GM23338 (cell line): ENCODE measurements around the gene ESR2. TPM values are rescaled to one million over a fixed set of nuclear protein-coding genes. Genes with fewer than 3 reads are reported as not detected.

Experiments
- ATAC-seq: fragments of 200-7000 bp; cut with Tn5 transposase; 3 replicates; pipeline ENCODE4 v1.9.1; 2020
- DNase-seq: peaks from one replicate; pipeline ENCODE4 v3.0.0-alpha.2; 2015; ENCODE audit warnings: low spot score
- H2AFZ ChIP-seq: fragments of 200-600 bp; sonication (generic); 2 replicates; pipeline ENCODE4 v1.8.0; 2016; ENCODE audit warnings: antibody characterized with exemption, mild to moderate bottlenecking, moderate library complexity
- H3F3A ChIP-seq: fragments of 200-600 bp; sonication (generic); replicated peaks from 2 replicates; pipeline ENCODE4 v1.8.0; 2017; ENCODE audit warnings: antibody characterized with exemption, mixed run types, low read depth
- H3K27ac ChIP-seq: fragments of 200-600 bp; sonication (generic); 2 replicates; pipeline ENCODE4 v1.6.1; 2016; ENCODE audit warnings: low read depth
- H3K27me3 ChIP-seq: fragments of 200-600 bp; sonication (generic); 2 replicates; pipeline ENCODE4 v1.8.0; 2016; ENCODE audit warnings: mild to moderate bottlenecking, mixed run types, moderate library complexity; ENCODE audit not compliant: insufficient read depth
- H3K36me3 ChIP-seq: fragments of 200-600 bp; sonication (generic); 2 replicates; pipeline ENCODE4 v1.8.0; 2016; ENCODE audit warnings: mild to moderate bottlenecking; ENCODE audit not compliant: insufficient read depth
- H3K4me1 ChIP-seq: fragments of 200-600 bp; sonication (generic); 2 replicates; pipeline ENCODE4 v1.8.0; 2016; ENCODE audit warnings: mild to moderate bottlenecking, moderate library complexity; ENCODE audit not compliant: insufficient read depth
- H3K4me2 ChIP-seq: fragments of 200-600 bp; sonication (generic); 2 replicates; pipeline ENCODE4 v1.7.1; 2017; ENCODE audit warnings: mixed run types
- H3K4me3 ChIP-seq: fragments of 200-600 bp; sonication (generic); 2 replicates; pipeline ENCODE4 v1.6.1; 2016; ENCODE audit warnings: mixed run types
- H3K79me2 ChIP-seq: fragments of 200-600 bp; sonication (generic); replicated peaks from 2 replicates; pipeline ENCODE4 v1.8.0; 2017; ENCODE audit warnings: mild to moderate bottlenecking; ENCODE audit not compliant: insufficient read depth
- H3K9me2 ChIP-seq: fragments of 200-600 bp; sonication (generic); 2 replicates; pipeline ENCODE4 v1.8.0; 2017; ENCODE audit not compliant: insufficient read depth
- H4K20me1 ChIP-seq: fragments of 200-600 bp; sonication (generic); replicated peaks from 2 replicates; pipeline ENCODE4 v1.8.0; 2017; ENCODE audit warnings: mild to moderate bottlenecking; ENCODE audit not compliant: insufficient read depth
- H3K27ac Mint-ChIP-seq: 2 replicates; pipeline ENCODE4 v1.8.0; 2020; ENCODE audit warnings: inconsistent platforms, mild to moderate bottlenecking, moderate library complexity, mixed read lengths
- H3K27me3 Mint-ChIP-seq: 3 replicates; pipeline ENCODE4 v1.8.0; 2022; ENCODE audit warnings: low read depth, mild to moderate bottlenecking, moderate library complexity, mixed read lengths, inconsistent platforms; ENCODE audit not compliant: insufficient read depth, poor library complexity
- H3K36me3 Mint-ChIP-seq: 3 replicates; pipeline ENCODE4 v1.8.0; 2021; ENCODE audit warnings: low read depth, mild to moderate bottlenecking, inconsistent platforms, moderate library complexity, mixed read lengths
- H3K4me1 Mint-ChIP-seq: 3 replicates; pipeline ENCODE4 v1.8.0; 2020; ENCODE audit warnings: mild to moderate bottlenecking, inconsistent platforms, mixed read lengths
- H3K4me3 Mint-ChIP-seq: 3 replicates; pipeline ENCODE4 v1.8.0; 2021; ENCODE audit warnings: moderate library complexity, mild to moderate bottlenecking, inconsistent platforms, mixed read lengths
- H3K9me3 Mint-ChIP-seq: 3 replicates; pipeline ENCODE4 v1.8.0; 2020; ENCODE audit warnings: moderate library complexity, mild to moderate bottlenecking, inconsistent platforms, mixed read lengths
- CREB1 ChIP-seq: fragments of 250-450 bp; sonication (Bioruptor Pico); IDR thresholded peaks from 2 replicates; pipeline ENCODE4 v1.5.0; 2020; ENCODE audit warnings: low read depth, mild to moderate bottlenecking, moderate library complexity
- ETS1 ChIP-seq: IDR thresholded peaks from 2 replicates; pipeline ENCODE4 v1.6.1; 2016; ENCODE audit warnings: antibody characterized with exemption
- EZH2 ChIP-seq: fragments of 200-600 bp; sonication (generic); IDR thresholded peaks from one replicate; pipeline ENCODE4 v1.8.0; 2017; ENCODE audit warnings: antibody characterized with exemption, mild to moderate bottlenecking, low read depth; ENCODE audit not compliant: unreplicated experiment
- EZH2phosphoT487 ChIP-seq: fragments of 200-600 bp; sonication (generic); IDR thresholded peaks from one replicate; pipeline ENCODE4 v1.8.1; 2018; ENCODE audit warnings: antibody characterized with exemption; ENCODE audit not compliant: unreplicated experiment
- POLR2AphosphoS5 ChIP-seq: IDR thresholded peaks from 2 replicates; pipeline ENCODE4 v1.6.1; 2016; ENCODE audit warnings: antibody characterized with exemption, low read depth
- REST ChIP-seq: IDR thresholded peaks from one replicate; pipeline ENCODE4 v1.6.1; 2018; ENCODE audit warnings: antibody characterized with exemption; ENCODE audit not compliant: unreplicated experiment
- ZNF114 ChIP-seq: fragments of 250-450 bp; sonication (Bioruptor Pico); IDR thresholded peaks from 2 replicates; pipeline ENCODE4 v1.5.0; 2020; ENCODE audit warnings: mild to moderate bottlenecking, moderate library complexity
- ZNF331 ChIP-seq: fragments of 250-450 bp; sonication (Bioruptor Pico); IDR thresholded peaks from 2 replicates; pipeline ENCODE4 v1.5.0; 2020; ENCODE audit warnings: low read depth, mild to moderate bottlenecking, moderate library complexity
- polyA plus RNA-seq: library from polyadenylated mRNA; unstranded; fragments of >200 nt; fragmentation: Nextera tagmentation; extraction: Ambion mirVana; gene quantifications from 2 replicates; pipeline ENCODE4 v1.2.1, GENCODE V29; 2016
- total RNA-seq: library from RNA; depleted of rRNA; stranded (reverse); fragments of >200 nt; shearing (Covaris generic); gene quantifications from 2 replicates; pipeline ENCODE4 v1.2.3, GENCODE V29; 2014

Gene ESR2
- total and polyA plus RNA-seq, 2 experiments from 2014 or later = 0.58 to 0.59 TPM

GRCh38 chr14:64338616-64339316 is 44.6 kb upstream of the ESR2 start:
- peak overlapping the region; percentile 99 for H3K27ac Mint-ChIP-seq
- peaks cover 9% of the 10 kb centered on the region for H3K79me2 ChIP-seq
- peaks cover 25% of the 10 kb centered on the region for H3K9me3 Mint-ChIP-seq
- no peaks in the 10 kb centered on the region for H3K27me3 ChIP-seq
- peaks cover 14% of the 10 kb centered on the region for H3K4me1 ChIP-seq
- peak overlapping the region; percentile 88 for H3K4me3 Mint-ChIP-seq
- peaks cover 8% of the 10 kb centered on the region for H3F3A ChIP-seq
- DNase-seq (peak; percentile 99), ATAC-seq (peak; percentile 88)
- H4K20me1 ChIP-seq = no peaks in the 10 kb centered on the region
- H3K4me3 ChIP-seq = peak overlapping the region; percentile 95
- peaks cover 15% of the 10 kb centered on the region for H3K27me3 Mint-ChIP-seq
- H3K4me2 ChIP-seq = peak overlapping the region; percentile 73
- H3K36me3 ChIP-seq = peaks cover 3% of the 10 kb centered on the region; the same call in 1 of the 2 replicates
- peak overlapping the region; percentile 90 for H3K27ac ChIP-seq
- TF ChIP-seq CREB1 (CRISPR knock-in tag) (peak; percentile 72), ETS1 (peak; percentile 74), ZNF331 (no peak), EZH2 (no peak), REST (no peak), POLR2AphosphoS5 (peak; percentile 99)
- H3K9me2 ChIP-seq = no peaks in the 10 kb centered on the region
- H3K36me3 Mint-ChIP-seq = peaks cover 22% of the 10 kb centered on the region
- peak overlapping the region; percentile 24; the same call in 1 of the 2 replicates for H2AFZ ChIP-seq
- peaks cover 19% of the 10 kb centered on the region for H3K4me1 Mint-ChIP-seq

- H3K27ac Mint-ChIP-seq = peak overlapping the region; percentile 96
- no peak for TF ChIP-seq ZNF114
- TF ChIP-seq REST = no peak
- TF ChIP-seq ETS1 = no peak
- TF ChIP-seq EZH2phosphoT487 = no peak
Observed at GRCh38 chr14:64337888-64338615, 43.9 kb upstream of the ESR2 start.

More at GRCh38 chr14:64337888-64338615, 43.9 kb upstream of the ESR2 start:
- H3K27me3 ChIP-seq = no peaks in the 10 kb centered on the region
- peak overlapping the region; percentile 88 for H3K4me3 Mint-ChIP-seq
- H3K9me3 Mint-ChIP-seq = peaks cover 25% of the 10 kb centered on the region
- H3K4me1 Mint-ChIP-seq = peaks cover 19% of the 10 kb centered on the region
- peak overlapping the region; percentile 93 for H3K27ac ChIP-seq
- peaks cover 8% of the 10 kb centered on the region for H3F3A ChIP-seq
- H3K27me3 Mint-ChIP-seq = peaks cover 15% of the 10 kb centered on the region
- peak overlapping the region; percentile 2; the same call in 1 of the 2 replicates for H2AFZ ChIP-seq
- peaks cover 3% of the 10 kb centered on the region; the same call in 1 of the 2 replicates for H3K36me3 ChIP-seq
- peaks cover 3% of the 10 kb centered on the region for H3K9me2 ChIP-seq
- H3K4me3 ChIP-seq = peak overlapping the region; percentile 95
- H3K4me2 ChIP-seq = peak overlapping the region; percentile 78
- peaks cover 22% of the 10 kb centered on the region for H3K36me3 Mint-ChIP-seq
- DNase-seq (peak; percentile 92), ATAC-seq (peak; percentile 81)
- peaks cover 9% of the 10 kb centered on the region for H3K79me2 ChIP-seq
- H4K20me1 ChIP-seq = no peaks in the 10 kb centered on the region
- H3K4me1 ChIP-seq = peaks cover 14% of the 10 kb centered on the region
